Activated naive CD4-positive, alpha-beta T cell treated with anti-CD3 and anti-CD28 coated beads, Interleukin-2, amount 10 ng/mL, durations not matched to agents 7 days and 5 days (primary cell): ENCODE data around the gene PHACTR1.

Experiments used
- CTCF ChIA-PET: fragments of 350-600 bp; sonication (Branson Sonifier 250); formaldehyde crosslinking; loops from one replicate; lab custom pipeline; 2021; ENCODE audit warnings: antibody characterized with exemption; lab: Charles Lee
- DNase-seq: peaks from one replicate; pipeline ENCODE4 v3.0.0-alpha.2; 2020
- H3K27ac Mint-ChIP-seq: one replicate; pipeline ENCODE4 v1.8.0; 2021; ENCODE audit warnings: mild to moderate bottlenecking, moderate library complexity, mixed read lengths
- H3K27me3 Mint-ChIP-seq: one replicate; pipeline ENCODE4 v1.8.0; 2021; ENCODE audit warnings: mild to moderate bottlenecking, mixed read lengths
- H3K36me3 Mint-ChIP-seq: one replicate; pipeline ENCODE4 v1.8.0; 2021; ENCODE audit warnings: mixed read lengths
- H3K4me1 Mint-ChIP-seq: one replicate; pipeline ENCODE4 v1.8.0; 2021; ENCODE audit warnings: mixed read lengths
- H3K4me3 Mint-ChIP-seq: one replicate; pipeline ENCODE4 v1.8.0; 2021; ENCODE audit warnings: mild to moderate bottlenecking, moderate library complexity, mixed read lengths
- H3K9me3 Mint-ChIP-seq: one replicate; pipeline ENCODE4 v1.8.0; 2021; ENCODE audit warnings: mixed read lengths

PHACTR1 gene

GRCh38 chr6:12802440-12802839 is 85.9 kb downstream of the PHACTR1 start:
- Mint-ChIP-seq H3K27ac (no peak overlapping the region), H3K36me3 (no peaks in the 10 kb centered on the region), H3K4me3 (no peak overlapping the region), H3K9me3 (no peaks in the 10 kb centered on the region), H3K27me3 (peaks cover 3% of the 10 kb centered on the region), H3K4me1 (no peaks in the 10 kb centered on the region)
- no peak for DNase-seq
- CTCF ChIA-PET: no interaction called here

DNA sequence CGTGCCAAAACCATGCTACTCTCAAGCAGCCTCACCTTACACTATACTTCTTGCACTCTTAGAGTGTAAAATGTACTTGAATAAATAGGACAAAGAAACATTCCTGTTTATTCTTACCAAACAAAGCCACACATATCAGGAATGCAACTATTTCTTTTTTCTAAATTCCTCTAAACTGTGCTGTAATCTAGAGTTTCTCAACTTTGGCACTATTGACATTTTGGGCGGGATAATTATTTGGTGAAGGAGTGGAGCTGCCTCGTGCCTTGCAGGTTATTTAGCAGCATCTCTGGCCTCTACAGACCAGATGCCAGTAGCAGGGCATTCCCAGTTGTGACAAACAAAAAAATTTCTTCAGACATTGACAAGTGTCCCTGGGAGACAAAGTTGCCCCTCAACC is 86.9 kb downstream of the PHACTR1 start:
- no peak overlapping the region for H3K4me3 Mint-ChIP-seq
- H3K27me3 Mint-ChIP-seq: peaks cover 3% of the 10 kb centered on the region
- no peak for DNase-seq
- CTCF ChIA-PET: no interaction called here
- H3K36me3 Mint-ChIP-seq: no peaks in the 10 kb centered on the region
- H3K27ac Mint-ChIP-seq: no peak overlapping the region
- H3K9me3 Mint-ChIP-seq: no peaks in the 10 kb centered on the region
- no peaks in the 10 kb centered on the region for H3K4me1 Mint-ChIP-seq

GRCh38 chr6:12804952-12805645 is 88.5 kb downstream of the PHACTR1 start:
- H3K4me1 Mint-ChIP-seq: no peaks in the 10 kb centered on the region
- no peak overlapping the region for H3K4me3 Mint-ChIP-seq
- CTCF ChIA-PET: no interaction called here
- no peak for DNase-seq
- H3K27ac Mint-ChIP-seq: no peak overlapping the region
- peaks cover 3% of the 10 kb centered on the region for H3K27me3 Mint-ChIP-seq
- no peaks in the 10 kb centered on the region for H3K36me3 Mint-ChIP-seq
- no peaks in the 10 kb centered on the region for H3K9me3 Mint-ChIP-seq

DNA sequence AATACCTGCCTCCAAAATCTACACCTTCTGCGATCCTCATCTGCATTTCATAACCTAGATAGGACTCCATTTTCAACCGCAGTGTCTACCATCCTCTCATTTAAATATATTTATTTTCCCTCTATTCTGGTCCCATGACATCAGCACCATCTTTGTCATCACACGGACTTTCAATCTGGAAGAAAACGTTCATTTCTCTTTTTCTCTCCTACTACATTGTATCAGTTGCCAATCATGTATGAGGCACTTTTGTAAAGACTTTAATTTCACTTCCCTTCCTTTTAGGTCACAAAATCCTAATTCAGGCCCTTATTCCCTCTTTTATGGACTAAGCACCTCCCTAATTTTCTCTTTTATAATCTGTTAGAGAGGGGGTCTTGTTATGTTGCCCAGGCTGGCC is 89.6 kb downstream of the PHACTR1 start:
- no peak overlapping the region for H3K27ac Mint-ChIP-seq
- CTCF ChIA-PET: no interaction called here
- no peak overlapping the region for H3K4me3 Mint-ChIP-seq
- DNase-seq: no peak
- no peaks in the 10 kb centered on the region for H3K36me3 Mint-ChIP-seq
- peaks cover 3% of the 10 kb centered on the region for H3K27me3 Mint-ChIP-seq
- H3K9me3 Mint-ChIP-seq: no peaks in the 10 kb centered on the region
- H3K4me1 Mint-ChIP-seq: no peaks in the 10 kb centered on the region

DNA sequence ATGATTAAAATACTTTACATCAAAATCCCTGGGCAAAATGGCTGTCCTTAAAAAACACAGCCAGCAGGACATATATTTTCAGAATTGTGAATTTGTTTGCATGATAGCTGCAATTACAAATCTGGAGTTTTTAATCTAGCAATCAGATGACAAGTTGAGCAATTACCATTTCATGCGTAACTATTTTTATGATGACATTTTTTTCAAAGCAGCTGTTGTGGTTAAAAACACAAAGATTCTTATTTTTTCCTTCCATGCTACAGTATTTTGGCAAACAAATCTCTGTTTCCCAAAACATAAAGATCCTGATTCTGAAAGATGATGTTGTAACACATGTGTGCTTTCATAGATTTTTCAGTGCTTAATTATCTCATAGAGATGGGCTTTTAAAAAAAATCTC is 90.2 kb downstream of the PHACTR1 start:
- no peak for DNase-seq
- Mint-ChIP-seq H3K27me3 (peaks cover 3% of the 10 kb centered on the region), H3K9me3 (no peaks in the 10 kb centered on the region), H3K4me3 (no peak overlapping the region), H3K27ac (no peak overlapping the region), H3K4me1 (no peaks in the 10 kb centered on the region), H3K36me3 (no peaks in the 10 kb centered on the region)
- CTCF ChIA-PET: interaction anchor here (0.7 kb wide), 1 partner anchor 365 kb away, joined by 3 read pairs; no protein-coding TSS in a partner anchor

- no peak for DNase-seq
Measured at GRCh38 chr6:12811519-12811918, 95.0 kb downstream of the PHACTR1 start.

DNA sequence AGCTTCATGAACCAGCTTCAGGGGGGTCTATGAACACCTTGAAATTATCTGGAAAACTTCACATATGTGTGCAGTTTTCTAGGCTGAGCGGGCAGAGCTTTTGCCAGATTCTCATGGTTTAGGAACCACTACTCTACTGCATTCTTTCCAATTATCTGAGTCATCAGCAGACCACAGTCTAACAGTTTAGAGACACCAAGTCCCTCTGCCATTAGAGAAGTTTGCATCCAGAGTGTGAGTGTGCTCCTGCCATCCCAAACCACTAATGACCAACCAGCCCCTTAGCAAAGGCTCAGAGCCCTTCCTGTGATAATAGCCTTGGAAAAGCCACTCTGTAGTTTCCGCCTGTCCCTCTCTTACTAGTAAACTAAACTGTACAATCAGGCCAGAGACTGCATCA is 96.8 kb downstream of the PHACTR1 start:
- Mint-ChIP-seq H3K27ac (no peak overlapping the region), H3K36me3 (no peaks in the 10 kb centered on the region), H3K4me1 (no peaks in the 10 kb centered on the region), H3K27me3 (no peaks in the 10 kb centered on the region), H3K4me3 (no peak overlapping the region), H3K9me3 (no peaks in the 10 kb centered on the region)
- no peak for DNase-seq
- CTCF ChIA-PET: no interaction called here

More at GRCh38 chr6:12811519-12811918, 95.0 kb downstream of the PHACTR1 start:
- Mint-ChIP-seq H3K9me3 (no peaks in the 10 kb centered on the region), H3K4me1 (no peaks in the 10 kb centered on the region), H3K4me3 (no peak overlapping the region), H3K36me3 (no peaks in the 10 kb centered on the region), H3K27me3 (no peaks in the 10 kb centered on the region), H3K27ac (no peak overlapping the region)
- CTCF ChIA-PET: no interaction called here

GRCh38 chr6:12814015-12814414 is 97.4 kb downstream of the PHACTR1 start:
- Mint-ChIP-seq H3K9me3 (no peaks in the 10 kb centered on the region), H3K36me3 (no peaks in the 10 kb centered on the region), H3K4me1 (no peaks in the 10 kb centered on the region), H3K27ac (no peak overlapping the region), H3K27me3 (no peaks in the 10 kb centered on the region), H3K4me3 (no peak overlapping the region)
- no peak for DNase-seq
- CTCF ChIA-PET: no interaction called here

- CTCF ChIA-PET: no interaction called here
- H3K27ac Mint-ChIP-seq: no peak overlapping the region
- H3K27me3 Mint-ChIP-seq: no peaks in the 10 kb centered on the region
- no peak for DNase-seq
- H3K9me3 Mint-ChIP-seq: no peaks in the 10 kb centered on the region
- H3K36me3 Mint-ChIP-seq: no peaks in the 10 kb centered on the region
- no peaks in the 10 kb centered on the region for H3K4me1 Mint-ChIP-seq
- no peak overlapping the region for H3K4me3 Mint-ChIP-seq
Measured at GRCh38 chr6:12815089-12815488, 98.5 kb downstream of the PHACTR1 start.

DNA sequence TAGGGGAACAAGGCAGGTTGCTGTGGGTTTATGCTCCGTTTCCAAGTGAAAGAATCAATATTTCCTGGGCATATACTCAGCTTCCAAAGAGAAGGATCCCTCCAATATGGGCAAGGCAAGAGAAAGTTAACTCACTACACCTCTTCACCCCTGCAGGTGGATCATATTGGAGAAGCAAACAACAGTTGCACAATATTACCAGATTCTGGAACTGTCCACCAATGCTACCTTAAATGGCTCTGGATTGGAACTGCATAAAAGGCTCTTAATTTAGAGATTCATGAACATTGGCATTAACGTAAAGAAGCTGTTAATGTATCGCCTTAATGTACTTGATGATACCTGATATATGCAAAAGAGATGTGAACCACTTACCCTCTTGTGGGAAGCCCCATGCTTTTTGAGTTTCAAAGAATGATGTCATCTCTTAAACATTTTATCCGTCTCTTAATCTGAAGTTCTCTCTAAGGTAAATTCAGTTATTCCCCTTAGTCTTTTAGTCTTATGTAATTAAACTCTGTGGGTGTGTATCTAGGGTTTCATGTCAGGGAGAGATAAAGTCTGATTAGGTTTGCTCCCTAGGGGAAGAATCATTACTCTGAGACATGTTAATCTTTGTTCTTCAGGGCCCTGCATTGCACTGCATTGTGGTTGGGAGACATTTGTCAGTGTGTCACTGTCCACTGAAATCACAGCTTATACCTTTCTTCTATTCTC is 99.5 kb downstream of the PHACTR1 start:
- Mint-ChIP-seq H3K36me3 (no peaks in the 10 kb centered on the region), H3K27ac (no peak overlapping the region), H3K27me3 (no peaks in the 10 kb centered on the region), H3K9me3 (no peaks in the 10 kb centered on the region), H3K4me3 (no peak overlapping the region), H3K4me1 (no peaks in the 10 kb centered on the region)
- CTCF ChIA-PET: interaction anchor here (0.5 kb wide), 1 partner anchor 580 kb away, joined by 3 read pairs; no protein-coding TSS in a partner anchor
- DNase-seq: no peak

DNA sequence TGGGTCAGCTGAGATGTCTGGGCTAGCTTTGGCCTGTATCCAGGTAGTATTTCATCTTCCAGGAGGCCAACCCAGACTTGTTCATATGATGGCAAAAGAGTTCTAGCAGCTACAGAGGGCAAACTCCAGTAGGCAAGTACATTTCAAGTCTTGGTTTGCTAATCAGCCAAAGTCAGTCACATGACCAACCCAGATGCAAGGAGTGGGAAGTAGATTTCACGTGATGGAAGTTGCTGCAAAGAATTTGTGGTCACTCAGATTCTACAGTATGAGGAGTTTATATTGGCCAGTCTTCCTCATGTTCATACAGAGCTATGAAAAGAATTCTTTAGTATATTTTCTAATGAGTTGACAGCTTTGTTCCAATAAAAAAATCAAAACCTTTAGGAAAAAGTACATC is 101.8 kb downstream of the PHACTR1 start:
- DNase-seq: no peak
- Mint-ChIP-seq H3K4me1 (no peaks in the 10 kb centered on the region), H3K4me3 (no peak overlapping the region), H3K9me3 (no peaks in the 10 kb centered on the region), H3K27ac (no peak overlapping the region), H3K36me3 (no peaks in the 10 kb centered on the region), H3K27me3 (peaks cover 6% of the 10 kb centered on the region)
- CTCF ChIA-PET: no interaction called here

GRCh38 chr6:12823847-12824246 is 107.3 kb downstream of the PHACTR1 start:
- Mint-ChIP-seq H3K9me3 (no peaks in the 10 kb centered on the region), H3K4me1 (no peaks in the 10 kb centered on the region), H3K27me3 (peaks cover 6% of the 10 kb centered on the region), H3K27ac (no peak overlapping the region), H3K36me3 (no peaks in the 10 kb centered on the region), H3K4me3 (no peak overlapping the region)
- DNase-seq: no peak
- CTCF ChIA-PET: no interaction called here

GRCh38 chr6:12826584-12826983 is 110.0 kb downstream of the PHACTR1 start:
- no peaks in the 10 kb centered on the region for H3K36me3 Mint-ChIP-seq
- H3K4me3 Mint-ChIP-seq: no peak overlapping the region
- no peak for DNase-seq
- peaks cover 6% of the 10 kb centered on the region for H3K27me3 Mint-ChIP-seq
- no peaks in the 10 kb centered on the region for H3K4me1 Mint-ChIP-seq
- H3K9me3 Mint-ChIP-seq: no peaks in the 10 kb centered on the region
- no peak overlapping the region for H3K27ac Mint-ChIP-seq
- CTCF ChIA-PET: no interaction called here

- H3K9me3 Mint-ChIP-seq: no peaks in the 10 kb centered on the region
- H3K4me3 Mint-ChIP-seq: no peak overlapping the region
- no peaks in the 10 kb centered on the region for H3K36me3 Mint-ChIP-seq
- CTCF ChIA-PET: no interaction called here
- DNase-seq: no peak
- no peak overlapping the region for H3K27ac Mint-ChIP-seq
- H3K27me3 Mint-ChIP-seq: no peaks in the 10 kb centered on the region
- H3K4me1 Mint-ChIP-seq: no peaks in the 10 kb centered on the region
Measured at GRCh38 chr6:12827921-12828320, 111.4 kb downstream of the PHACTR1 start.

DNA sequence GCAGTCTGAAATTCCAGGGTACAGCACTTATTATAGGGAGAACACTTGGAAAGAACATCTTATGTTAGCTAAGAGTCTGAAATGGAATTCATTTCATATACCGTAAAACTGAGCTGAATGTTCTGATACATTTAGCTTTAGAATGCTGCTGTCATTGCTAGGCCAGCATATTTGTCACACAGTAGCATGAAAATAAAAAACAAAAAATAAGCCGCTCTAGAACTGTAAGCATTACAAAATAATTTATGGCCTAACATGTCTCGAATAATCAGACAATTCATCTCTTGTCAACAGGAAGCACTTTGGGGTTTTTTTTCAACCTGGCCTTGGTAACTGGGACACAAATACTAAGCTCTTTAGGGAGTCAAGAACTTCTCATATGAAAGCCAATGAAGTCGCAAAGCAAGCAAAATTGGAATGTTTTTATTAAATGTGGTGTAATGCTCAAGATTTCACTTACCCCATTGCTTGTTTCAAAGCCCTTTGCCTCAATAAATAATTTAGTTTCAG is 115.7 kb downstream of the PHACTR1 start:
- Mint-ChIP-seq H3K4me1 (no peaks in the 10 kb centered on the region), H3K9me3 (no peaks in the 10 kb centered on the region)

More for the DNA sequence above, 115.7 kb downstream of the PHACTR1 start:
- H3K4me3 Mint-ChIP-seq: no peak overlapping the region
- no peaks in the 10 kb centered on the region for H3K36me3 Mint-ChIP-seq
- CTCF ChIA-PET: no interaction called here
- peaks cover 4% of the 10 kb centered on the region for H3K27me3 Mint-ChIP-seq
- no peak for DNase-seq
- no peak overlapping the region for H3K27ac Mint-ChIP-seq
